GM13976 (cell line): ENCODE measurements around the gene VGLL3.

Source experiments
- DNase-seq: peaks from one replicate; pipeline ENCODE4 v3.0.0; 2012; ENCODE audit warnings: low spot score
- CTCF ChIP-seq: IDR thresholded peaks from 2 replicates; pipeline ENCODE4 v1.5.1; 2012; ENCODE audit warnings: borderline replicate concordance, mild to moderate bottlenecking; ENCODE audit not compliant: insufficient read depth; ENCODE audit errors: extremely low read depth, missing control alignments, control extremely low read depth
- in situ Hi-C: fragments of 300-500 bp; cut with MboI; formaldehyde crosslinking; loops from one replicate; pipeline ENCODE4 v1.12.0; 2022; ENCODE audit warnings: low sequenced_read_pairs, mixed read lengths, inconsistent platforms; ENCODE audit not compliant: unreplicated experiment

The VGLL3 gene

GRCh38 chr3:86930181-86930580 is 60.8 kb downstream of the VGLL3 start:
- no peak for DNase-seq
- in situ Hi-C loops, result no loop called here
- TF ChIP-seq CTCF, result no peak

GRCh38 chr3:86929046-86929445 is 61.9 kb downstream of the VGLL3 start:
- DNase-seq, result no peak
- in situ Hi-C loops, result no loop called here
- no peak for TF ChIP-seq CTCF

- TF ChIP-seq CTCF, result no peak
- no peak for DNase-seq
- in situ Hi-C loops, result no loop called here
These were observed 67.9 kb downstream of the VGLL3 start for GRCh38 chr3:86923071-86923491.

GRCh38 chr3:86921971-86922680 is 68.8 kb downstream of the VGLL3 start:
- DNase-seq, result no peak
- no peak for TF ChIP-seq CTCF
- in situ Hi-C loops, result no loop called here

GRCh38 chr3:86914670-86915069 is 76.3 kb downstream of the VGLL3 start:
- in situ Hi-C loops, result no loop called here
- no peak for DNase-seq
- TF ChIP-seq CTCF, result no peak

GRCh38 chr3:86913160-86913559 is 77.8 kb downstream of the VGLL3 start:
- no peak for DNase-seq
- no peak for TF ChIP-seq CTCF
- in situ Hi-C loops, result no loop called here

GRCh38 chr3:86895202-86895601 is 95.7 kb downstream of the VGLL3 start:
- in situ Hi-C loops, result no loop called here
- TF ChIP-seq CTCF, result no peak
- DNase-seq, result no peak
